Stomach (tissue), 9 donors: ENCODE measurements around the gene NEAT1. TPM values are rescaled to one million over a fixed set of nuclear protein-coding genes. Genes with fewer than 3 reads are reported as not detected.

Source experiments
- DNase-seq, 2 donors: peaks; one replicate each; pipeline versions ENCODE4 v3.0.0 to v3.0.0-alpha.2; 2013 to 2019
- H3K27ac ChIP-seq, 5 donors: fragments of 200-600 bp in 4 of 5; sonication (generic) in 4 of 5; one replicate each; pipeline ENCODE4 v1.5.1; 2013 to 2019; ENCODE audit warnings: mild to moderate bottlenecking in 1 of 5, moderate library complexity in 1 of 5
- H3K27me3 ChIP-seq, 3 donors: fragments of 200-600 bp; sonication (generic); one replicate each; pipeline ENCODE4 v1.5.1; 2017 to 2019; ENCODE audit warnings: mixed run types in 1 of 3
- H3K36me3 ChIP-seq, 4 donors: fragments of 200-600 bp; sonication (generic); 1 replicate in 3 of 4; 2 replicates in 1 of 4; pipeline ENCODE4 v1.5.1; 2016 to 2019
- H3K4me1 ChIP-seq, 4 donors: fragments of 200-600 bp; sonication (generic); one replicate each; pipeline ENCODE4 v1.5.1; 2016 to 2019
- H3K4me3 ChIP-seq, 4 donors: fragments of 200-600 bp; sonication (generic) in 3 of 4; one replicate each; pipeline ENCODE4 v1.5.1; 2016 to 2019; ENCODE audit warnings: mild to moderate bottlenecking in 1 of 4
- H3K9me3 ChIP-seq, 4 donors: fragments of 200-600 bp; sonication (generic); one replicate each; pipeline ENCODE4 v1.5.1; 2016 to 2019
- EP300 ChIP-seq: sonication (generic); formaldehyde crosslinking; IDR thresholded peaks from one replicate; pipeline ENCODE4 v1.6.1; 2017; ENCODE audit warnings: antibody characterized with exemption
- POLR2A ChIP-seq, 4 donors: fragments of 450-650 bp; IDR thresholded peaks; one replicate each; pipeline ENCODE4 v1.6.1; 2016; ENCODE audit warnings: antibody characterized with exemption in 4 of 4, control low read depth in 2 of 4, mild to moderate bottlenecking in 1 of 4, moderate library complexity in 1 of 4
- POLR2AphosphoS5 ChIP-seq, 3 donors: sonication (generic); formaldehyde crosslinking; IDR thresholded peaks; one replicate each; pipeline ENCODE4 v1.6.1; 2016; ENCODE audit warnings: antibody characterized with exemption in 3 of 3
- WGBS, 5 donors: extraction: QIAGEN DNeasy Blood & Tissue Kit in 3 of 5; methylation state at CpG; one replicate each; pipeline versions ENCODE4 v1.1.5 to v1.1.7; 2013 to 2018; 5-methylcytosine and 5-hydroxymethylcytosine counted together
- intact Hi-C: fragments of 100-400 bp; cut with DNase I; formaldehyde crosslinking; loops from one replicate; pipeline ENCODE4 v1.15.1; 2023; ENCODE audit warnings: low total_unique reads
- polyA plus RNA-seq, 3 donors: library from polyadenylated mRNA; stranded (reverse); fragments of 200-250 nt; gene quantifications; one replicate each; pipeline ENCODE4 v1.2.3, GENCODE V29; 2013
- total RNA-seq, 5 donors: library from RNA; depleted of rRNA; stranded (reverse); fragments of >200 nt; gene quantifications; one replicate each; pipeline versions ENCODE4 v1.1.0 to v1.2.3, GENCODE V29; 2014 to 2016
- TF ChIP-seq, protein P1 (sequence below), 7 experiments: fragments of 450-650 bp in 4 of 7; fragments of 200-600 bp in 3 of 7; sonication (generic) in 3 of 7; IDR thresholded peaks; one replicate each; pipeline ENCODE4 v1.5.1; 2016 to 2019; ENCODE audit warnings: antibody characterized with exemption in 7 of 7, control low read depth in 2 of 7, mild to moderate bottlenecking in 1 of 7
- donor health status: healthy with polysubstance abuse.
- donor health status: Bipolar disorder and iron deficiency.
- donor health status: healthy.

NEAT1 gene
- total and polyA plus RNA-seq, 8 donors: 131 to 2,124 (median 707) TPM

DNA sequence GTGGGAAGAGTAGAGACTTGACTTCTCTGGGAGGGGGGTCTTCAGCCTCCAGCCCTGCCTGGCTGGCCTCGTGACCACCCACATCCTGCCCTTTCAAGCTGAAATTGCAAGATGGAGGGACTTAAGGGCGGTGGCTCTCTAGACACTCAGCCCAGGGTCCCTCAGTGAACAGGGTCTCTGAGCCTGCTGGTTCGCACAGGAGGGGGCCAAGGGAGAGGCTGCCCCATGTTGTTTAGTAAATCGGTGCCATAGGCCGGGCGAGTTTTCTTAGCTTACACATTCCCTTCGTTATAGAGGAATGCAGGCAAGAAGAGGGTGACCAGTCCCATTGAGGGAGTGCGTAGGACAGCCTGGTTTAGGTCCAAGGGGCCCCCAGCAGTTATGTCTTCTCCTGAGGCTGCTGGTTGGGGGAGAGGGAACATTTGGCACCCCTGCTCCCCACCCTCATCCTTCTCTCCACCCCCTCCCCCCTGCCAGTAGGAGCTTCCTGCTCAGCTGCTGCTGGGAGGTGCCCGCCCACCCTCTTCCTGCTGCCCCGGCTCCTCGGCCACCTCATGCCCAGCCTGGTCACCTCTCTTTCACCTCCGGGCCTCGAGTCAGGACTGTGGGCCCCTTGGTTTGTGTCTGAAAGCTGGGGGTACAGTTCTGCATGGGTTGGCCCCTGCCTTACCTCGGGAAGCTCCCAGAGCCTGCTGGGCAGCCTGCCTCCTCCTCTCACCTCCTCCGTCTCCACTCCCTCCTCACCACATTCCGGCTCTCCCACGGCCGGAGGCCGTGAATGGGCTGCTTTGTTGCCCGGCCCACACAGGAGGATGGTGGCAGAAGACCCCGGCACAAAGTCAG, 32.3 kb upstream of the NEAT1 start:
- Histone ChIP-seq H3K27ac (peak overlapping the region; percentile 18 to 71 (median 62)), H3K4me1 (peaks cover 48 to 66% (median 58%) of the 10 kb centered on the region in 4 donors), H3K36me3 (peaks cover 23 to 66% (median 60%) of the 10 kb centered on the region in 4 donors), H3K9me3 (no peaks in the 10 kb centered on the region), H3K4me3 (peak overlapping the region in 2 of 4 donors; percentile 1 to 78), H3K27me3 (no peaks in the 10 kb centered on the region)
- WGBS, 5 donors: 62 to 72% (median 67%) methylated on average over 18 to 21 of the region's 21 CpGs
- no peak for DNase-seq
- intact Hi-C loops: no loop called here
- TF ChIP-seq POLR2A (IDR thresholded peaks at IDR 0.05) (no peak), POLR2AphosphoS5 (IDR thresholded peaks at IDR 0.05) (no peak), EP300 (no peak)
- TF ChIP-seq, protein P1, sequence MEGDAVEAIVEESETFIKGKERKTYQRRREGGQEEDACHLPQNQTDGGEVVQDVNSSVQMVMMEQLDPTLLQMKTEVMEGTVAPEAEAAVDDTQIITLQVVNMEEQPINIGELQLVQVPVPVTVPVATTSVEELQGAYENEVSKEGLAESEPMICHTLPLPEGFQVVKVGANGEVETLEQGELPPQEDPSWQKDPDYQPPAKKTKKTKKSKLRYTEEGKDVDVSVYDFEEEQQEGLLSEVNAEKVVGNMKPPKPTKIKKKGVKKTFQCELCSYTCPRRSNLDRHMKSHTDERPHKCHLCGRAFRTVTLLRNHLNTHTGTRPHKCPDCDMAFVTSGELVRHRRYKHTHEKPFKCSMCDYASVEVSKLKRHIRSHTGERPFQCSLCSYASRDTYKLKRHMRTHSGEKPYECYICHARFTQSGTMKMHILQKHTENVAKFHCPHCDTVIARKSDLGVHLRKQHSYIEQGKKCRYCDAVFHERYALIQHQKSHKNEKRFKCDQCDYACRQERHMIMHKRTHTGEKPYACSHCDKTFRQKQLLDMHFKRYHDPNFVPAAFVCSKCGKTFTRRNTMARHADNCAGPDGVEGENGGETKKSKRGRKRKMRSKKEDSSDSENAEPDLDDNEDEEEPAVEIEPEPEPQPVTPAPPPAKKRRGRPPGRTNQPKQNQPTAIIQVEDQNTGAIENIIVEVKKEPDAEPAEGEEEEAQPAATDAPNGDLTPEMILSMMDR (IDR thresholded peaks at IDR 0.05): no peak

DNA sequence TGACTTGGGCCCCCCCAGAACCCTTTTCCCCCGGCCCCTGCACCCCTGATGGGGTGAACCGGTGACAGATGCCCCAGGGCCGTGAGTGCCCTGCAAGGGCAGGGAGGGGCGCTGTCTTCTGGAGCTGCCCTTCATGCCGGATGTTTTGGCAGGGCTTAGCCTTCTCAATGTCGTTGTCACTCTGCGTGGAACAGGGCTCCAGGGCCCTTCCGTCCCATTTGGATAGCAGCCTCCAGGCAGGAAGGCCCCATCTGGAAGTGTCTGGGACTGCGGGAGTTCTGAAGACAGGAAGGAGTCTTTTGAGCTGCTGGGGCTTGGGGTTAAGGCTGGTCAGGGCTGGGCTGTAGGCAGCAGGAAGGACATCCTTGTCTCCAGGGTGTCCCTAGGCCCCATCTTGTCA, 31.6 kb upstream of the NEAT1 start:
- no peaks in the 10 kb centered on the region for H3K27me3 ChIP-seq
- peaks cover 27 to 72% (median 66%) of the 10 kb centered on the region in 4 donors for H3K36me3 ChIP-seq
- no peaks in the 10 kb centered on the region for H3K9me3 ChIP-seq
- DNase-seq: peak in 1 of 2 donors; percentile 48
- H3K4me1 ChIP-seq: peaks cover 42 to 59% (median 52%) of the 10 kb centered on the region in 4 donors
- WGBS, 5 donors: 61 to 84% (median 70%) methylated on average over 5 to 9 of the region's 9 CpGs
- H3K4me3 ChIP-seq: peak overlapping the region in 2 of 4 donors; percentile 1 to 22
- peak overlapping the region; percentile 18 to 71 (median 62) for H3K27ac ChIP-seq
- peak in 1 of 3 donors; percentile 12 for TF ChIP-seq POLR2AphosphoS5 (IDR thresholded peaks at IDR 0.05)
- TF ChIP-seq, protein P1 (IDR thresholded peaks at IDR 0.05): no peak
- TF ChIP-seq EP300: no peak
- no peak for TF ChIP-seq POLR2A (IDR thresholded peaks at IDR 0.05)
- intact Hi-C loops: no loop called here

DNA sequence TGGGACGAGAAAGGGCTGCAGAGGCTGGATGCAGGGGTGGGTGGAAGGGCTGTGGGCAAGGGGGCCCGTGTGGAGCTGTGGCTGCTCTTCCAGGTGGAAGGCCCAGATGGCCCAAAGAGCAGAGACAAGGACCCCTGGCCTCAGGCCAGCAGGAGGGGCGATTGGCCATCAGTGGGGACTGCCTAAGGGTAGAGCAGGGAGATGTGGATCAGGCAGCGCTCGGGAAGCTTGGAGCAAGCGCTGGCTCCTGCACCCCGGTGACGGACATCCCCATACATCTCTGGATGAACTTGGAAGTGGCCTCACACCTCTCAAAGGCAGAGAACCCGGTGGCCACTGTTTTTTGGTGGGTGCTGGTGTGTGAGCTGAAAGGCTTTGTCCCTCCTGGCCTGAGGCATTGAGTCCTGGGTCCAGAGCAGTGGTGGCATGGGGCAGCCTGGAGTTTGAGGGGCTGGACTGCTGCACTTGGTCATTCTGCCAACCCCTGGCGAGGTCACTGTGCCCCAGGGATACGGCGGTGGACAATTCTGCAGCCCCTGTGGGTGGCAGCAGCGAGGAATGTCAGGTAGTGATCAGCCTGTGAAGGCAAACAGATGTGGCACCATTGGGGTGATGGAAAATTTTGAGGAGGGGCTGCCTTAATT, 30.3 kb upstream of the NEAT1 start:
- intact Hi-C loops: no loop called here
- 84 to 91% (median 88%) methylated on average over 9 to 13 of the region's 13 CpGs for WGBS, 5 donors
- peaks cover 35 to 86% (median 80%) of the 10 kb centered on the region in 4 donors for H3K36me3 ChIP-seq
- H3K27ac ChIP-seq: peak overlapping the region in 1 of 5 donors; percentile 71
- H3K27me3 ChIP-seq: no peaks in the 10 kb centered on the region
- TF ChIP-seq EP300 (no peak), POLR2A (IDR thresholded peaks at IDR 0.05) (no peak), POLR2AphosphoS5 (IDR thresholded peaks at IDR 0.05) (no peak)
- TF ChIP-seq, protein P1 (IDR thresholded peaks at IDR 0.05): no peak
- no peak overlapping the region for H3K4me3 ChIP-seq
- no peak for DNase-seq
- H3K9me3 ChIP-seq: no peaks in the 10 kb centered on the region
- H3K4me1 ChIP-seq: peaks cover 36 to 51% (median 45%) of the 10 kb centered on the region in 4 donors

DNA sequence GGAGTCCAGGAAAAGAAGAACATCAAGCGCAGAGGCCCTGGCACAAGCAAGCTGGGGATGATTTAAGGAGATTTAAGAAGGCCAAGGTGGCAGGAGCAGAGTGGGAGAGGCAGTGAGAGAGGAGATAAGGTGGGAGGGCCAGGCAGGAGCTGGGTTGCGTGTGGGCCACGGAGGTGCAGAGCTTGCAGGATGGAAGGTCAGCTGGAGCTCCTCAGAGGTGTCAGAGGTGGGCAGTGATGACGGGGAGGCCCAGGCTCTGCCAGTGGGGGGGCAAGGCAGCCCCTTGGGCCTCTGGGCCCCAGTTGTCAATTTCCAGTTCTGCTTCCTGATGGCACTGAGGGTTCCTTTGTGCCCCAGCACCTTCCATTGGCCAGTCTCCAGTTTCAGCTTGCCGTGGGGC, 29.7 kb upstream of the NEAT1 start:
- Histone ChIP-seq H3K27me3 (no peaks in the 10 kb centered on the region), H3K4me3 (no peak overlapping the region), H3K36me3 (peaks cover 40 to 91% (median 85%) of the 10 kb centered on the region in 4 donors), H3K4me1 (peaks cover 30 to 46% (median 39%) of the 10 kb centered on the region in 4 donors), H3K27ac (no peak overlapping the region), H3K9me3 (no peaks in the 10 kb centered on the region)
- WGBS, 5 donors: 83 to 90% (median 87%) methylated on average over 5 of the region's 5 CpGs
- no peak for DNase-seq
- TF ChIP-seq, protein P1 (IDR thresholded peaks at IDR 0.05): no peak
- TF ChIP-seq POLR2A (IDR thresholded peaks at IDR 0.05) (no peak), EP300 (no peak), POLR2AphosphoS5 (IDR thresholded peaks at IDR 0.05) (no peak)
- intact Hi-C loops: no loop called here
